Ectodermal cell (in vitro differentiated cells): ENCODE data around the gene RFC1.

Experiments used
- H3K27ac ChIP-seq: 2 replicates; pipeline ENCODE4 v1.7.0; 2013; ENCODE audit warnings: mild to moderate bottlenecking, low read depth, low read length; ENCODE audit not compliant: insufficient read depth, poor library complexity, severe bottlenecking
- H3K27me3 ChIP-seq: 2 replicates; pipeline ENCODE4 v1.7.0; 2013; ENCODE audit warnings: mild to moderate bottlenecking, low read length; ENCODE audit not compliant: insufficient read depth, control insufficient read depth, poor library complexity, severe bottlenecking
- H3K36me3 ChIP-seq: one replicate; pipeline ENCODE4 v1.7.0; 2013; ENCODE audit warnings: low read length; ENCODE audit not compliant: control insufficient read depth, insufficient read depth
- H3K4me1 ChIP-seq: one replicate; pipeline ENCODE4 v1.7.0; 2013; ENCODE audit warnings: low read length; ENCODE audit not compliant: control insufficient read depth, insufficient read depth
- H3K4me3 ChIP-seq: 2 replicates; pipeline ENCODE4 v1.7.0; 2013; ENCODE audit warnings: low read depth, low read length, control low read depth; ENCODE audit not compliant: insufficient read depth
- H3K9me3 ChIP-seq: 2 replicates; pipeline ENCODE4 v1.7.0; 2013; ENCODE audit warnings: mild to moderate bottlenecking, low read length, moderate library complexity; ENCODE audit not compliant: control insufficient read depth
- WGBS, 2 experiments: methylation state at CpG; one replicate each; pipeline ENCODE4 v1.1.7; 2013; ENCODE audit warnings: missing lambda C conversion rate in 2 of 2; 5-methylcytosine and 5-hydroxymethylcytosine counted together

The RFC1 gene

DNA sequence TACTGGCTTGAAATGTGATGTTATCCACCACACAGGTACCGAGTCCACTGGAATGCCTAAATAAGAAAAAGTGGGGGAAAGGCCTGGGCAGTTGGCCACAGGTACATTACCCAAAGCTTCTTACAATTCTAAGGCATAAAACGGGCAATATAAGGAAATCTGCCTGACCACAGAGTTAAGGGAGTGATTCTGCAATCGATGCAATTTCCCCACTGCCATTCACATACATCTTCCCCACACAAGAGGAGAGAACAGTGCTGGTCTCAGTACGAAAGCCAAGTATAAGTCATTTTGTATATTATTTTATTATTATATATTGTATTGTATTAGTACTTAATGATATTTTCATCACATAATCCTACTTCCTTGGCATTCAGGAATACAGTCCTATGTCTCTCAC is 30.6 kb downstream of the RFC1 start:
- H3K4me3 ChIP-seq = no peak overlapping the region
- WGBS, 2 experiments = 96% methylated on average over 3 of the region's 4 CpGs
- no peaks in the 10 kb centered on the region for H3K36me3 ChIP-seq
- no peaks in the 10 kb centered on the region for H3K27me3 ChIP-seq
- no peak overlapping the region for H3K27ac ChIP-seq
- no peaks in the 10 kb centered on the region for H3K9me3 ChIP-seq
- H3K4me1 ChIP-seq = no peaks in the 10 kb centered on the region

GRCh38 chr4:39331191-39331590 is 35.0 kb downstream of the RFC1 start:
- Histone ChIP-seq H3K36me3 (peaks cover 7% of the 10 kb centered on the region), H3K4me3 (no peak overlapping the region), H3K27ac (no peak overlapping the region), H3K4me1 (no peaks in the 10 kb centered on the region), H3K9me3 (no peaks in the 10 kb centered on the region), H3K27me3 (no peaks in the 10 kb centered on the region)
- 83 to 100% methylated on average over 2 of the region's 2 CpGs for WGBS, 2 experiments

DNA sequence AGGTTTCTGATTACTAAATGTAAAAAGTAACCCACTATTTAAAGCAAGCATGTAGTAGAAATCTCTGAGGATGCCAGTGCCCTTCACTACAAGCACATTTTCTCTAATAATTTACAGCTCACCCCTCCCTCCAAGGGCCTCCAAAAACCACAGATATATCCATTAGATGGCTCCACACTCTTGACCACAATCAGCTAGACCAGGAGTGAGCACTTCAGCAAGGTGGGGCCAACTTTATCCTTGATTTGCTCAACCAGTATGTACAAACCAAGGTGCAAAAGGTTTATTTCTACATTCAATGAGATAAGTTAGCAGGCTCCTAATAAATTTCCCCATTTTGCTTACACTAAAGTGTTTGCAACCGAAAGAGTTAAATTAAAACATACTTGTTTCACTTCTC is 35.8 kb downstream of the RFC1 start:
- Histone ChIP-seq H3K9me3 (no peaks in the 10 kb centered on the region), H3K36me3 (peaks cover 11% of the 10 kb centered on the region), H3K4me1 (no peaks in the 10 kb centered on the region), H3K4me3 (no peak overlapping the region), H3K27ac (no peak overlapping the region), H3K27me3 (no peaks in the 10 kb centered on the region)
- 90 to 93% methylated on average over 1 of the region's 1 CpG for whole genome bisulfite sequencing, 2 experiments

DNA sequence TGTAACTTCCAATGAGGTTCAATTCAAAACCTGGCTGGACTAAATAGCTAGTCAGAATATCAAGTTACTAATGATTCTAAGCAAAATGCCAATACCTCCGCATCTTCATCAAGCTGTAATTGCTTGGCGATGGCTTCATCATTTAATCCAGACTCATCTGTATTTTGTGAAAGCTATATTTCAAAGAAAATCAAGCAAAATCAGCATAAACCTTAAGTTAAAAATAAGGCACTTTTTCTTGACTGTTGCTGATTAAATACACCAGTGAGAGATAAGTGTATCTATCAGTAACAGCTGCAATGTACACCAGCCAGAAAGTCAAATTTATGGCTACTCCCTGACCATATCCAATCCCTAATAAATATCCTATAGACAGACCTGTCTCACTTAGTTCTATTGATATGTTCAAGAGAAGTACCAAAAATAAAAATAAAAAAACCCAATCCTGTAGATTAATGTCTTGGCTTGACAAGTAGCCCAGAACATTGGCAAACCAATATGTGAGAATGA is 39.6 kb downstream of the RFC1 start:
- Histone ChIP-seq H3K4me3 (no peak overlapping the region), H3K9me3 (no peaks in the 10 kb centered on the region), H3K4me1 (no peaks in the 10 kb centered on the region), H3K36me3 (peaks cover 11% of the 10 kb centered on the region), H3K27me3 (no peaks in the 10 kb centered on the region), H3K27ac (no peak overlapping the region)
- WGBS, 2 experiments = 83 to 100% methylated on average over 2 of the region's 2 CpGs

DNA sequence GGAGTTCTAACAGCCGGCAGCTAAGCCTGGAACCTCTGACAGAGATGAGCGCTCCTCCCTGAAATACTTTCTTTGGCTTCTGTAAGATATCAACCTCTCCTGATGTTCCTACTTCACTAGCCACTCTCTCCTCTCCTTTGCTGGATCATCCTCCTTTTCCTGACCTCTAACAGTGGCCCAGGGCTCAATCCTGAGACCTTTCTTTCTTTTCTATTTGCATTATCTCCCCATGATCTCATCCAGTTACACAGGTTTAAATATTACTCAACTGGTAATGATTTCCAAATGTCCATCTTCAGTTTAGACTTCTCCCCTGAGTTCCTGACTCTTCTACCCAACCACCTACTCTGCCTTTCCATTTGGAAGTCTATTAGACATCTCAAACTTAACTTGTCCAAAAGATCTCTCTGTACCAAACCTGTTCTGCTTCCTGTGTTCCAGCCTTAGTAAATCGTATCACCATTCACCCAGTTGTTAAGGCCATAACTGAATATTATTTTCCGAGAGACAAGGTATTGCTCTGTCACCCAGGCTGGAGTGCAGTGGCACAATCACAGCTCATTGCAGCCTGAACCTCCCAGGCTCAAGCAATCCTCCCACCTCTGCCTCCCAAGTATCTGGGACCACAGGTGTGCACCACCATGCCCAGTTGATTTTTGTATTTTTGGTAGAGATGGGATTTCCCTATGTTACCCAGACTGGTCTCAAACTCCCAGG is 41.1 kb downstream of the RFC1 start:
- Histone ChIP-seq H3K9me3 (no peaks in the 10 kb centered on the region), H3K27me3 (no peaks in the 10 kb centered on the region), H3K27ac (no peak overlapping the region), H3K4me1 (no peaks in the 10 kb centered on the region), H3K36me3 (peaks cover 11% of the 10 kb centered on the region), H3K4me3 (no peak overlapping the region)
- 71% methylated on average over 4 of the region's 4 CpGs for WGBS, 2 experiments

DNA sequence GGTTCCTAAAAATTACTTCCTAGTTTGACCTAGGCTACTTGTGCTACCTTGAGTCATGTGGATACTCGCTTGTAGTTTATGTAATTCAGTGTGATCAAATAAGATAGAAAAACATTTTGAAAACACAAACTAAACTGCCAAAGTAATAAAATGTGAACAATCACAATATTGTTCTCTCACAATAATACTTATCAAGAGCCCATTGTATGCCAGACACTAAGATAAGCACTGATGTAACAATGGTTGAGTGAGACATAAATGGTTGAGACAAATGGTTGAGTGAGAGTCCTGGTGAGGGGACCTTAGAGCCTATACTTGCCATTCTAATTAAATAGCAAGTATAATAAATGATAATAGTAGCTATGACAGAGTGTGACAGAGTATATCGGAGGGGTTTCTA is 41.7 kb downstream of the RFC1 start:
- WGBS, 2 experiments = 97 to 100% methylated on average over 1 to 2 of the region's 2 CpGs
- Histone ChIP-seq H3K4me1 (no peaks in the 10 kb centered on the region), H3K4me3 (no peak overlapping the region), H3K27ac (no peak overlapping the region), H3K9me3 (no peaks in the 10 kb centered on the region), H3K36me3 (peaks cover 14% of the 10 kb centered on the region), H3K27me3 (no peaks in the 10 kb centered on the region)

GRCh38 chr4:39323821-39324220 is 42.3 kb downstream of the RFC1 start:
- Histone ChIP-seq H3K4me3 (no peak overlapping the region), H3K27ac (no peak overlapping the region), H3K9me3 (no peaks in the 10 kb centered on the region), H3K4me1 (no peaks in the 10 kb centered on the region), H3K27me3 (no peaks in the 10 kb centered on the region), H3K36me3 (peaks cover 15% of the 10 kb centered on the region)
- 100% methylated on average over 1 of the region's 1 CpG; no CpG with 5 or more reads in 1 of the 2 experiments for WGBS, 2 experiments

- peaks cover 4% of the 10 kb centered on the region for H3K36me3 ChIP-seq
- H3K4me3 ChIP-seq = no peak overlapping the region
- H3K9me3 ChIP-seq = no peaks in the 10 kb centered on the region
- H3K4me1 ChIP-seq = no peaks in the 10 kb centered on the region
- no peaks in the 10 kb centered on the region for H3K27me3 ChIP-seq
- H3K27ac ChIP-seq = no peak overlapping the region
Measured at GRCh38 chr4:39320381-39321115, 45.6 kb downstream of the RFC1 start.

DNA sequence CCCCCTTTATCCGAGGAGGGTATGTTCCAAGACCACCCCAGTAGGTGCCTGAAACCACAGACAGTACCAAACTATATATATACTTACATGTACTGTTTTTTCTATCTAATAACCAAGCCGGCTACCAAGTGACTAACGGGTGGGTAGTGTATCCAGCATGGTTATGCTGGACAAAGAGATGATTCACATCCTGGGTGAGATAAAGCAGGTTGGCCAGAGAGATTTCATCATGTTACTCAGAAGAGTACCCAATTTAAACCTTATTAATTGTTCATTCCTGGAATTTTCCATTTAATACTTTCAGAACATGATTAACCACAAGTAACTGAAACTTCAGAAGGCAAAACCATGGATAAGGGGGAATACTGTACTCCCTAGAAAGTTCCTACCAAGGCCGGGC is 46.5 kb downstream of the RFC1 start:
- no peaks in the 10 kb centered on the region for H3K9me3 ChIP-seq
- H3K4me1 ChIP-seq = no peaks in the 10 kb centered on the region
- peaks cover 4% of the 10 kb centered on the region for H3K36me3 ChIP-seq
- H3K27ac ChIP-seq = no peak overlapping the region
- 96 to 97% methylated on average over 4 of the region's 4 CpGs for WGBS, 2 experiments
- H3K27me3 ChIP-seq = no peaks in the 10 kb centered on the region
- no peak overlapping the region for H3K4me3 ChIP-seq

DNA sequence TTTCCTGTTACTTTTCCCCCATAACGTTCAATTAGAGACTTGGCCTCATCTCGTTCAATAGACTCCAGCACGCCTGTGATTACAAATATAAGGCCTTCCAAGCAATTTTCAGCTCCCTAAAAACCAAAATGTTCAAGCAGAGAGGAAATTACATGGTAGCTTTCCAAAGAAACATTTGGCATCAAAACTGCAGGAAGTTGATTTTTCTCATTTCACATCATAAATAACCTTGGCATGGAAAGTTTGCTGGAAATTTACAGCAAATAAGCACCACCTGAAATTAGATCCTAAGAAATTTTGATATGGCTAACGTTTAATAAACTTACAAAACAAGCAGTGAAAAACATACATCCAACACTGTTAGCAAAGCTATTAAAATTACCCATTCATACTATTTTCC is 53.3 kb downstream of the RFC1 start:
- no peak overlapping the region for H3K27ac ChIP-seq
- H3K4me3 ChIP-seq = no peak overlapping the region
- no peaks in the 10 kb centered on the region for H3K9me3 ChIP-seq
- H3K36me3 ChIP-seq = peaks cover 24% of the 10 kb centered on the region
- H3K4me1 ChIP-seq = no peaks in the 10 kb centered on the region
- 68 to 74% methylated on average over 4 of the region's 4 CpGs for WGBS, 2 experiments
- H3K27me3 ChIP-seq = no peaks in the 10 kb centered on the region
